ENCODE data around the gene PRKCE. TPM values are rescaled to one million over a fixed set of nuclear protein-coding genes. Genes with fewer than 3 reads are reported as not detected.
"Not testable (repeated sequence)": the region's sequence is repeated elsewhere in the genome, so short reads cannot be mapped to it uniquely, and the experiment has no call there.

Gene PRKCE
- total RNA-seq, 1 donor from 2014 or later: 14.8 TPM

GRCh38 chr2:45688479-45689298 lies 37.2 kb downstream of the PRKCE start:
- ATAC-seq (no peak), DNase-seq (no peak)
- intact Hi-C loops (cut with micrococcal nuclease): no loop called here

DNA sequence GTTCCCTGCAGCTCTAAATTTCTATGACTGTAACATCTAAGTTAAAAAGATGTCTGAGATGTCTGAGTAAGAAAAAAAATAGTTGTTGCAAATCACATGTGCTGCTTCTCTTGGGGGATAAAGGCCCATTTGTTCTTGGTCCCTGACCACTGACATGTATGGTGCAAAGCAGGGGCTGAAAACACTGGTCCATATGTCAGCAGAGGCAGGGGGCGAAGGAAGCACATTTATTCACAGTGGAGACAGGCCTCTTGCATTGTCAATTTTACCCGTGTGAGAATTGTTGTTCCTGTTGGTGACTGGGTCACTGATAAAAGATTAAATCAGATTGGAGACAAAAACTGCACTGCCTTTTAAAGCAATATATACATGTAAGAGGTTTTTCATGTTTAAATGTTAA lies 38.8 kb downstream of the PRKCE start:
- no peak for DNase-seq
- intact Hi-C loops (cut with micrococcal nuclease): no loop called here
- ATAC-seq: peak; percentile 12

DNA sequence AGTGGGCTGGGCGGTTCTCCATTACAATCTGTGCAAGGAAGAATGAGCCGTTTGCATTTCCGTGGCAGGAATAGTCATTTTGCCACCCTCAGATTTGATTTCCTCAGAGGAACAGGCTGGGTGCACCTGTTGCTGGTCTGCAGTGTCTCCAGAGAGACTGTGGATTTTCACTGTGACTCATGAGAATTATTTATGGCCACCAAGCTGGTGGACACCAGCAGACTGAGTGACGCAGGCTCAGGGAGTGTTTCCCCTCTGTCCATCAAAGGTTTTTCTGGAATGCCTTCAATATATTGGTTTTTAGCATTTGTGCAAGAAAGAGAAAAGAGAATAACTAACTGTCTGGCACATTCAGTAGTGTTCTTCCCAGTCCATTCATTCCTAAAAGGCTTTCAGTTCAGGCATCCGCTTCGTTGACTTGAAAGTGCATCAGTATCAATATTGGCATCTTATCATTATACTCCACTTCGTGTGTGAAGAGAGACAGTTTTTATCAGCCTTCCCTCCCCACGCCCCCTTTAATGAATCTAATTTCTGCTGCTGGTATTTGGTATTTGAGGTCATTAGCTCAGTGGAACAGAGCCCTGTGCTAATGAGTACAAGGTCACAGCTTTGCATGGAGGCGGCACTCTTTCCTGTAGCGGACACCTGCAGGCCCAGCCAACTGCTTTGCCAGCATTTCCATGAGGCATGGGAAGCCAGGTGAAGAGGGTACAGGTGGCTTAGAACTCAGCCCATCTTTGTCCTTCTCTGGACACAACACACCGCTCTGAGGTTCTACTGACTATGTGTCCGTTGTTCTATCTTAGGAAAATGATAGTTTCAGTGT lies 39.9 kb downstream of the PRKCE start:
- peak; percentile 56 for ATAC-seq
- intact Hi-C loops (cut with micrococcal nuclease): no loop called here
- no peak for DNase-seq

- DNase-seq: no peak
- intact Hi-C loops (cut with micrococcal nuclease): no loop called here
- no peak for ATAC-seq
Measured at GRCh38 chr2:45692566-45692965, 41.1 kb downstream of the PRKCE start.

DNA sequence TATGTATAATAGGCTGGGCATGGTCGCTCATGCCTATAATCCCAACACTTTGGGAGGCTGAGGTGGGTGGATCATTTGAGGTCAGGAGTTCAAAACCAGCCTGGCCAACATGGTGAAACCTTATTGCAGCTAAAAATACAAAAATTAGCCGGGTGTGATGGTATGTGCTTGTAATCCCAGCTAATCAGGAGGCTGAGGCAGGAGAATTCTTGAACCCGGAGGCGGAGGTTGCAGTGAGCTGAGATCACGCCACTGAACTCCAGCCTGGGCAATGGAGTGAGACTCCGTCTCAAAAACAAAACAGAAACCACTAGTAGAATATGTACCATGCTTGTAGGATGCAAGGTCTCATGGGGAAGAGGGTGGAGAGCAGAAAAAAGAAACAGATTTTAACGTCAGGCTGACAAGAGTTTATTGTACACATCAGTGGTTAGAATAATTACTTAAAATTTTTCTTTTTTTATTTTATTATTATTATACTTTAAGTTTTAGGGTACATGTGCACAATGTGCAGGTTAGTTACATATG lies 44.1 kb downstream of the PRKCE start:
- intact Hi-C loops (cut with micrococcal nuclease); DNase-seq; ATAC-seq: not testable (repeated sequence)

DNA sequence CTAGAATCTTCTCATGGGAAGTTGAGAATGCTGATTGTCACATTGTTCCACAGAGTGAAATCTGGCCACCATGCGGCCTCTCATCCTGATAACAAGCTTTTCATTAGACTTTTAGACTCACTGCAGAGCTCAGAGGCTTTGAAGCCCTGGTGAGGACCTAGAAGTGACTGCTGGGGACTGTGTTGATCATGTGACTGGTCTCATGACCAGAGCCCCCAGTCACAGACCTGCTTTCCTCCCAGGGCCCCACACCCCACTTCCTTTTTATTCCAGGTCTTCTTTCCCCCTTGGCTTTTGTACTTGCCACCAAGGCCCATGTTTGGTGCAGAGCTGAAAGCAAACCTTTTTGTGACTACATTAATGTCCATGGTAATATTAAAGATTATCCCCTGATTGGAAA lies 45.2 kb downstream of the PRKCE start:
- DNase-seq: no peak
- intact Hi-C loops (cut with micrococcal nuclease): no loop called here
- no peak for ATAC-seq

- DNase-seq (no peak), ATAC-seq (no peak)
- intact Hi-C loops (cut with micrococcal nuclease): no loop called here
Measured at GRCh38 chr2:45697190-45697589, 45.7 kb downstream of the PRKCE start.

- ATAC-seq (no peak), DNase-seq (no peak)
- intact Hi-C loops (cut with micrococcal nuclease): no loop called here
Measured at GRCh38 chr2:45698554-45698953, 47.1 kb downstream of the PRKCE start.

DNA sequence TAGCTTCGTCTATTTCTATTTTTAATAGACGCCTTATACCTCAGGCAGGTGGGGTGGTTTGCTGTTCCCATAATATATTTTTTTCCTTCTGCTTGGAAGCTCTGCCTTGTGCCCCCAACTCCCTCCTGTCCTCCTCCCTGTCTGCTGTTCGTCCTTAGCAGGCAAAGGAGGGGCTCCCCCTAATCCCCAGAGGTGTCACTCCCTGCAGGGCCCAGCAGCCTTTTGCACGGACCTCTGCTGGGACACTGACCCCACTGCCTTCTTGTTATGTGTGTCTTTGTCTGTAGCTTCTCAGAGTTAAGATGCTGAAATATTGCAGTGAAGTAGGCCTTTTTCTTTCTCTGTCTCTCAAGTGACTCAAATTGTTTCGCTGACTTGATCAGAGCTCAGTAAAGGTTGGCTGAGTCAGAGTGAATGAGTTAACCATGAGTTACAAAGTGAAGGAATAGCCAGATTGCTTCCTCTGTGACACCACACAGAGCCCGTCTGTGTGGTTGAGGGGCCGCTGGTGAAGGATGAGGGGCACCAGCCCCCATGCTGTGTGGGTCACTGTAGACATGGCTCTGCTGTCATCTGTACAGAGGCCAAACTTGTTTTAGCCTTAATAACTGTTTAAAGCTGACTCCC lies 47.7 kb downstream of the PRKCE start:
- ATAC-seq (no peak), DNase-seq (no peak)
- intact Hi-C loops (cut with micrococcal nuclease): no loop called here

- intact Hi-C loops (cut with micrococcal nuclease): no loop called here
- DNase-seq (no peak), ATAC-seq (no peak)
Measured at GRCh38 chr2:45700407-45701013, 49.0 kb downstream of the PRKCE start.

DNA sequence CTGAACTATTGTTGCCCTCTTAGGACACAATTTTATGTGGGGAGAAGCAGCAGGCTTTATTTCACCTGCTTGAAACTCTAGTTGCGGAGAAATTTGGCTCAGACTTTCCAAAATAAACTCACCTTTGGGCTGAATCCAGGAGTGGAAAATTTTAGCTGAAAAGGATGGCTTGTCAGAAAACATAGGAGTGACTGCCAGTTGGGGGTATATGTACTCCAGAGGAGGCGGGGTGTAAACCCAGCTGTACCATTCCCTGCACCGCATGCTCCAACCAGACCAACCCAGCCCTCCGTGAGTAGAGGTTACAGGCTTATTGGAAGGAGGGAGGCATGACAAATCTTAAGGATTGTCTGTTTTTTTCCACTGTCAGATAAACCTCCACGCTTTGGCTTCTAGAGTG lies 53.8 kb downstream of the PRKCE start:
- DNase-seq: no peak
- ATAC-seq: no peak
- intact Hi-C loops (cut with micrococcal nuclease): no loop called here

- intact Hi-C loops (cut with micrococcal nuclease): no loop called here
- DNase-seq (no peak), ATAC-seq (no peak)
Measured at GRCh38 chr2:45706033-45706432, 54.6 kb downstream of the PRKCE start.

DNA sequence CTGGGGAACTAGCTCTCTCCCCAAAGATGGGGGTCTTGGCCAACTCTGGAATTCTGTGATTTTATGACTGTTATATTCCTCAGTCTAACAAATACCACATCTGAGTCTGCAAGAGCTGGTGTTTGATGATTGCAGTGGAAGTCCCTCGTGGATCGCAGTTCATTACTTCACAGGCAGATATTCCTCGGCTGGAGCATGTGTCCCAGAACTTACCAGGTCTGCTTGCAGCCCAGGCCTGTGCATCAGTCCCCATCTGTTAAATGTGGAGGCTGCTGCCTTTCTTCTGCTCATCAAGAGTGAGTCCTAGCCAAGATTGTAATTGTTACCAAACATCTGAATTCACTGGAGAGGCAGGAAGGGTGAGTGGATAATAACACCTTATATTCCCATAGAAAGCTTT lies 55.5 kb downstream of the PRKCE start:
- DNase-seq (no peak), ATAC-seq (no peak)
- intact Hi-C loops (cut with micrococcal nuclease): no loop called here

- no peak for DNase-seq
- intact Hi-C loops (cut with micrococcal nuclease): no loop called here
- ATAC-seq: no peak
Measured at GRCh38 chr2:45707661-45708060, 56.2 kb downstream of the PRKCE start.

DNA sequence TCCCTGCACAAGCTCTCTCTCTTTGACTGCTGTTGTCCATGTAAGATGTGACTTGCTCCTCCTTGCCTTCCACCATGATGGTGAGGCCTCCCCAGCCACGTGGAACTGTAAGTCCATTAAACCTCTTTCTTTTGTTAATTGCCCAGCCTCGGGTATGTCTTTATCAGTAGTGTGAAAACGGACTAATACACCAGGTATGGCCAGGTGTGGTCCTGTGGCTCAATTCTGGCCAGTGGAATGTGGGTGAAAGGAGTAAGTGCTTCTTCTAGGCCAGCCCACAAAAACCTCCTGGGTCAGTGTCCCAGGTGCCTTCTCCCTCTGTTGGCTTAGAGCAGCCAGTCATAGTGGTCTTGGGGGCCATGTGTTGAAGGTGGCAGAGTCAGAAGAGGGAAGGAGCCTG lies 57.0 kb downstream of the PRKCE start:
- intact Hi-C loops (cut with micrococcal nuclease): no loop called here

DNA sequence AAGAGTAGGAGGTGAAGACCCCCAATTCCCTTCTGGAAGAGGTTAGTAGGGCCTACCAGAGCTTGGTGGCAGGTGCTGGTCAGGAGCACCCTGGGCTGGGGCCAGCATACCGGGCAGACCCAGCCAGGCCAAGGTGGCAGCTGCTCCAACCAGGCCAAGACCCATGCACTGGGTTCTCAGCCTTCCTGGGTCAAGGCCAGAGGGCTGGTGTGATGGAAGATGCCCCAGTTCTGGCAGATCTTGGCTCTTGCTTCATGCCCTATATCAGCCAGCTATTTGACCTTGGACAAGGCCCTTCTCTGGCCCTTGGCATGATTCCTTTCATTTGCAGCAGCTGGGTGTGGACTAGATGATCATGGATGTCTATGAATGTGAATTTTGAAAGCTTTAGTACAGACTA lies 57.7 kb downstream of the PRKCE start:
- intact Hi-C loops (cut with micrococcal nuclease): no loop called here
- ATAC-seq: peak; percentile 92
- DNase-seq: peak; percentile 76

More for the DNA sequence above, 57.0 kb downstream of the PRKCE start:
- ATAC-seq: no peak
- DNase-seq: no peak

DNA sequence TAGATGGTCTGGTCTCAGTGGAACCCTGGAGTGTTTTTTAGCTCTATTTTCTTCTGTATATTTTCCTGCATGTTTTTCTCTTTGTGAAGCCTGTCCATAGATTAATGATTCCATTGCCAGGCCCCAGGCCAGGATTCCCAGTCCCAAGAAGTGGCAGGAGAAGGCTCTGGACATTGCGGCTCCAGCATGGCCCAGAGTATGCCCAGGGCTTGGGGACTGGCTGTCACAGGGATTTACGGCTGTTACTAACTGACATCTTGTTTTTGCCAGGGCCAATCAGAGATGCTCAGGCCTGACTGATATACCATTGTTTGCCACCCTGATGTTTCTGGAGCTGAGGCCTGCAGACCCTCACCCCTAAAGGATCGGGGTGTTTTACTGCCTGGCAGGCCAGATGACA lies 59.0 kb downstream of the PRKCE start:
- DNase-seq (no peak), ATAC-seq (no peak)
- intact Hi-C loops (cut with micrococcal nuclease): no loop called here

DNA sequence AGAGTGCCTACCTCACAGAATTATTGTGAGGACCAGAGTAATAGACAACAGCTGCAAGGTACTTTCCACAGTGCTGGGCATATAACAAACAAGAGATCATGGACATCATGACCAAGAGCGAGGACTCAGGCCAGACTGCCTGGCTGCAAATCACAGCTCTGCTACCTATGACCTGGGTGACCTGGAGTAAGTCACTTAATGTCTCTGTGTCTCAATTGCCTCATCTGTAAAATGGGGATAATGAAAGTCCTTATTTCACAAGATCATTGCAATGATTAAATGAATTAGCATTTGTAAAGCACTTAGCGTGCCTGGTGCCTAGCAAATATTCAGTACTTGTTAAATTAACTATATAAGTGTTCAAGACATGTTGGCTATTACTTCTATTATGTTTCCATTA lies 59.7 kb downstream of the PRKCE start:
- DNase-seq (no peak), ATAC-seq (no peak)
- intact Hi-C loops (cut with micrococcal nuclease): no loop called here

DNA sequence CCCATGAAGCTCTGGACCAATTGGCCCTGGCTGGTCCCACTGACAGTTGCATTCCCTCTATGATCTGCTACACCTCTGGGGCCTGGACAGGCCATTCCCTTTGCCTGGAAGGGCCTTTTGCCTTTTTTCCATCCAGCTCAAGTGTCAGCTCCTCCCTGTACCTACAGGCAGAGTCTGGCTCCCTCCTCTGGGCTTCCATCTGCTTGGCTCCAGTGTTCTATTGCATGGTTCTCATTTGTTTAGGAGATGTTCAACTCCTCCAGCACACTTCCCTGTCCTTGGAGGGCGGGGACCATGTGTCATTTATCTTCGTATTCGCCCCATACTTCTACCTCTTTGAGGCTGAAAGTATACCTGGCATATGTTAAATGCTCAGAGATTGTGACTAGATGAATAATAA lies 61.1 kb downstream of the PRKCE start:
- no peak for DNase-seq
- no peak for ATAC-seq
- intact Hi-C loops (cut with micrococcal nuclease): no loop called here

GRCh38 chr2:45713136-45713535 lies 61.7 kb downstream of the PRKCE start:
- no peak for DNase-seq
- no peak for ATAC-seq
- intact Hi-C loops (cut with micrococcal nuclease): no loop called here

Data from left ventricle myocardium superior (tissue), 1 donor.